GM12892 (cell line): Measurements from ENCODE around the gene TRIM17.

Experiments used
- POLR2A ChIP-seq: IDR thresholded peaks from 2 replicates; pipeline ENCODE4 v1.6.1; 2011; ENCODE audit warnings: low read depth, low read length, control low read depth
- POLR2AphosphoS5 ChIP-seq: IDR thresholded peaks from 2 replicates; pipeline ENCODE4 v1.6.1; 2011; ENCODE audit warnings: low read depth, low read length, control low read depth

DNA sequence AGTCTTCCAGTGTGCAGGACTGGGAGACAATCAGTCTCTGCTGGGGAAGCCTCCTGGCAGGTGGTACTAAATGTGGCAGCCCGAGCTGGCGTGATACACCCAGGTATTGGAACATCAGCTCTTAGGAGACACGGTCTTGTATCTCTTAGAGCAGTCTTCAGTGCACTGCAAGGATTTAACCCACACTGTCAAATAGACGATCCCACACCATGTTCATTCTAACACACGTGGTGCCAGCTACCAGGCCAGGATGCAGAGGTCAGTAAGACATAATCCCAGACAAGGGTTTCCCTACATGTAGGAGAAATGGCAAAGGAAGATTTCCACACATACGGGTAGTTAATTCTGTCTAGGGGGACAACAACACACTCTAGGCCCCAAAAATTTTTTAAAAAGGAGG, 18.7 kb downstream of the TRIM17 start:
- TF ChIP-seq POLR2A (no peak), POLR2AphosphoS5 (no peak)
